GM19099 (cell line): ENCODE results near the gene PARVG.

Source experiments
- POLR2A ChIP-seq: IDR thresholded peaks from 3 replicates; pipeline ENCODE4 v1.6.1; 2011; ENCODE audit warnings: low read depth; ENCODE audit not compliant: insufficient read length; ENCODE audit errors: extremely low read depth

Gene PARVG

DNA sequence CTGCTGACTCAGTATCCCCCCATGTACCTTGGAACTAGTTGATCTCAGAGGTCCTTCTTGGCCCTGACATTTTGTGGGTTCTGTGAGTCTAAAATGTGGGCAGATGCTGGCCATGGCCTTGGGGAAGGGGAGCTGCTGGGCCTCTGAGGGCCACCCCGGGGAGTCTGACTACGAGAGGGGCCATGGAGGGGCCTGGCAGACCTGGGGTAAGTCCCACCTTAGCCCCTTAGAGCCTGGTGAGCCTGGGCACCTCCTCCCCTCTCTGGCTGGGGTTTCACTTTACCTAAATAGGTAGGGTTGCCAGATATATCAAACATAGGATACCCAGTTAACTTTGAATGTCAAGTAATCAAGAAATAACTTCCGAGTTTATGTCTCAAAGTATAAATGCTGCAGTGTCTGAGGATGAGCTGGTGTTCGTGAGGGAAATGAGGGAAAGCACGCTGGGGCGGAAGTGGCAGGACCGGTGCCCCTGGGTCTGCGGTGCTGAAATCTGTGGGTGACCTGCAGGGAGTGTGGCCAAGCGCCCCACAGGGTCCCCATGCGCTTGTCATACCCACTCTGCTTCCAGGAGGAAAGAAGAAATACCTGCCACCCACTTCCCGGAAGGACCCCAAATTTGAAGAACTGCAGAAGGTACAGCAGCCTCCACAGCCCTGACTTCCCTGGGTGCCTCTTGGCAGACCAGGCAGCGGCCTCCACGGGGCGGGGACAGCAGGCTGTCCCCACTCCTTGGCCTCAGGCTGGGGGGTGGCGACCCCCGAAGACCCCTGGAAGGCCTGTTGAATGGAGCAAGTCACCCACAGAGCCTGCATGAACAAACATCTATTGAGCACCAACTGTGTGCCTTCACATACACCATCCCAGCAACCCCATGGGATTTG, 4.8 kb downstream of the PARVG start:
- no peak for TF ChIP-seq POLR2A

DNA sequence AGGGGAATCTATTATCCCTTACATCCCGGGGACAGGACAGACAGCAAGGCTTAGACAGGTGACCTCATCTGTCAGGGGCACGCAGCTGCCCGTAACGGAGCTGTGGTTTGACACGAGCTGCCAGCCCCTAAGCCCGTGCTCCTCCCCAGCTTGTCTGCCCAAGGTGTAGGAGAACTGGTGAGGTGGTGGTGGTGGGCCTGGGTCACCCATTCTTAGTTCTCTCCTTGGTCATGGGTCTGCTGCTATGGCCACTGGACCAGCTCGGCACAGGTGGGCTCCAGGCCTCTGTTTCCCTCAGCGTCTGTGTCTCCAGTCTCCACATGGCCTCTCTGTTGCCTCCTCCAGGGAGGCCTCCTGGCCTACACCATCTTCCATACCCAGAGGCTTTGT, 5.4 kb downstream of the PARVG start:
- TF ChIP-seq POLR2A: no peak

DNA sequence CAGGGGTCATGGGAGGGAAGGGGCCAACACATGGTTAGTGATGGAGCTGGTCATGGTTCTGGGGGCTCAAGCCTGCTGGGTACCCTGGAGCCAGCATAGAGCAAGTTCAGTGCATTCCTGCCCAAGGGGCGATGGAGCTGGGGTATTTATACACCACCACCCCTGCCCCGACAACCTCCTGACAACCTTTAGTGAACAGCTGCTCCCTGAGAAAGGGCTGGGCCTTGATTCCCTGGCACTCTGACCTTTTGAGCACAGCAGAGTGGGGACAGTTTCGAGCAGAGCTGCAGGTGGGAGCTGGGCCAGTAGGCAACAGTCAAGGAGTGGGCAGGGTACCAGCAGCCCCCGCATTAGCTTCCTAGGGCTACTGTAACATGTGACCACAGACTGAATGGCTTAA, 6.0 kb downstream of the PARVG start:
- peak; percentile 15 for TF ChIP-seq POLR2A

DNA sequence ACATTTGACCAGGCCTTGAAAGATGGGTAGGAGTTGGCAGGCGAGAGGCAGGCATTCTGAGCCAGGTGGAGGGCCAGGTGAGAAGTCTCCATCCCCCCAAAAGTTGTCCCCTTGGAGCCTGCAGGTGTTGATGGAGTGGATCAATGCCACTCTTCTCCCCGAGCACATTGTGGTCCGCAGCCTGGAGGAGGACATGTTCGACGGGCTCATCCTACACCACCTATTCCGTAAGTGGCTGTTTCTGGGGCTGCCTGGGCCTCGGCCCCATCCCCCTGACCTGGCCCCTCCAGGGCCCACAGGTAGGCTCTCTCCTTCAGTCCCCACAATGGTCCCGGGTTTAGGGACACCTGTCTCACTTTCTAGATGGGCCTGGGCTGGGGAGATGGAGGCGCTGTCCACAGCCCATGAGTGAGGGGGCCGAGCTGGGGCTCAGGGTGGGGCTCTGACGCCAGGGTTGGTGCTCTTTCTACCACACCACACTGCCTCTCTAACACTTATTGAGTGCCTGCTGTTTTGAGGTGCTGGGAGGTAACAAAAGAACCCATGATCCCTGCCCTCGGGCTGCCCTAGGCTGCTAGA, 7.0 kb downstream of the PARVG start:
- TF ChIP-seq POLR2A: peak; percentile 9

DNA sequence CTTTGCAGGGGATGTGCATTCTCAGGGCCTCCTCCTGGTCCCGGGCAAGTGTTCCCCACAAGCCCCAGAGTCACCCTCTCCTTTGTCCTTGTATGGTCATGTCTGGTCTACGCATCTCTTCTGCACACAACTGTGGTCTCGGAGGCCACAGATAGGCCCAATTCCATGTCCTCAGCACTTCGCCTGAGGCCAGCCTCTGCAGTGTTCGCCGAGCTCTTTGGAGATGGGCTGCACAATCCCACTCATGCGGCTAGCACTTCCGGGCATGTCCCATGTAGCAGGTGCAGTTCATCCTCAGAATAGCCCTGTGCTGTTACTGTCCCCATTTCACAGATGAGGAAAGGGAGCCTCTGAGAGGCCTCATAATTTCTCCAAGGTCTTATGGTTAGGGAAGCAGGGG, 7.6 kb downstream of the PARVG start:
- TF ChIP-seq POLR2A: no peak

DNA sequence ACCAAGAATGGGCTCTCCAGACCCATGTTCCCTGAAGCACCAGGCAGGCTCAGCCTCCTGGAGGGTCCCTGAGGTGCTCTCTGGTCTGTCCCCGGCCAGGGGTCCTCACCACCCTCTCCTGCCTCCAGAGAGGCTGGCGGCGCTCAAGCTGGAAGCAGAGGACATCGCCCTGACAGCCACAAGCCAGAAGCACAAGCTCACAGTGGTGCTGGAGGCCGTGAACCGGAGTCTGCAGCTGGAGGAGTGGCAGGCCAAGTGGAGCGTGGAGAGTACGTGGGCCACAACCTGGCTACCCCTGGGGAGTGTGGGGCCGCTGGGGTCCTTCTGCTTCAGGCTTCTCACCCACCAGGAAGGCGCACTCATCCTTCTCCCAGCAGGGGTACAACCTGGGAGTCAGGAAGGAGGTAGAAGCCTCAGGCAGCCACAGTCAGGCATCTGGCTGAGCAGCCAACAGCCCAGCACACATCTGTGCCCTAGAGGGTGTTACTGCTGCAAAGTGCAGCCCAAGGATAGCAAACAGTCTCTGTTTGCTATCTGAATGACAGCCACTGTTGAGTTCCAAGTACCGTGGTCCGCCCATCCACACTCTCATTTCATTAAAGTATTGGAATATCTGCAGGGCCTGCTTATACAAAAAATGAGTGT, 8.4 kb downstream of the PARVG start:
- TF ChIP-seq POLR2A: no peak

DNA sequence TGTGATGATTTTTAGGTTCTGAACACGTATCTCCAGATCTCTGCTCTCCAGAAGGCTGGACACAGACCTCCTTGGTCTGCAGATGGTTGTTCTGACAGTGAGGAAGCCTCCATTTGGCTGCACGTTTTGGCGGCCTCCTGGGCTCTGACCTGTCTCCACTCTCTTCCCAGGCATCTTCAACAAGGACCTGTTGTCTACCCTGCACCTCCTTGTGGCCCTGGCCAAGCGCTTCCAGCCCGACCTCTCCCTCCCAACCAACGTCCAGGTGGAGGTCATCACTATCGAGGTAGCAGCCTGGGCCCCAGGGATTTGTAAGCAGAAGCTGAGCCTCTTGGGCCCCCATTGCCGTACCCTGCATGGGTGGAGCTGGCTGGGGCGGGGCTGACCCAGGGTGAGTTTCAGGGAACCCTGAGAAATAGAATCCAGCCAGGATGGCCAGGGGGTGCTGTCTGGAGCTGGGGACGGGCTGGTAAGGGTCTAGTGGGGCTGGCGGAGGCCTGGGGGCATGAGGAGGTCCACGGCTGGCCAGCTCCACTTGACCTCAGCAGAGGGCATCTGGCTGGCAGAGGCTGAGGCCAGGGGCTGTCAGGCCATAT, 9.8 kb downstream of the PARVG start:
- TF ChIP-seq POLR2A: no peak

DNA sequence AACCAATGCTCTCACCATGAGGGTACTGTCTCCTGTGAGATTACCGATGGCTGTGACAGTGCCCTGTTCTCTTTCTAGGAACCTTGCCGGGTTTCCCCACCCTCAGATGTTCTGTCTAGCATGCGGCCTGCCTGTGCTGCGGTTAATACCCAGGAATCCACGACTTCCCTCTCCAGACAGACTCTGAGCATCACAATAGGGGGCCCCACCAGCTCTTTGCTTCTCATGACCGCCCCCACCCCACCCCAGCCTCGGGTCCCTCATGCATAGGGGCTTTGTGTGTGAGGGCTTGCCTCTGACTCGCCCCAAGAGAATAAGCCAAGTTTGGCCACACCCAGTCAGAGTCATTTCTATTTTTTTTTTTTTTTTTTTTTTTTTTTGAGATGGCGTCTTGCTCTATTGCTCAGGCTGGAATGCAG, 10.3 kb downstream of the PARVG start:
- no peak for TF ChIP-seq POLR2A

DNA sequence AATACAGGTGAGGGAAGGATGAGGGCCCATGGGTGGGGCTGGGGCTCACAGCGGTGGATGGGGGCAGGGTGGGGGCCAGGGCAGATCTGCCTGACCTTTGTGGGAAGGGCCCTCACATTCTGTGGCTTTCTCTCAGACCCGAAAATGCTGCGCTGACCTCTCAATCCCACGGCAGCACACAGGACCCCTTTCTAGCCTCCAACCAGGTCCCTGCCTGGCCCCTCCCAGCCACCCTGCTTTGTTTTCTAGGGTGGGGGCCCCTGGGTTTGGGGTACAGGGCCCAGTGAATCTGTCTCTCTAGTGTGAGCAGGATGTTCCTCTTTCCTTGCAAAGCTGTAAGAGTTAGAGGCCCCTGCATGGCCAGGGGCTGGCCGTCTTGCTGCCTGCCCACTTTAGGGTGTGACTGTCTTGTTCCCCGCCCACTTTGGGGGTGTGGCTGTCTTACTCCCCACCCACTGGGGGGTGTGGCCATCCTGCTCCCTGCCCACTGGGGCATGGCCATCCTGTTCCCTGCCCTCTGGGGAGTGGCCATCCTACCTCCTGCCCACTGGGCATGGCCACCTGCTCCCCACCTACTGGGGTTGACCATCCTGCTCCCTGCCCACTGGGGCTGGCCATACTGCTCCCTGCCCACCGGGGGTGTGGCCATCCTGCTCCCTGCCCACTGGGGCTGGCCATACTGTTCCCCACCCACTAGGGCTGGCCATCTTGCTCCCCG, 11.5 kb downstream of the PARVG start:
- no peak for TF ChIP-seq POLR2A

DNA sequence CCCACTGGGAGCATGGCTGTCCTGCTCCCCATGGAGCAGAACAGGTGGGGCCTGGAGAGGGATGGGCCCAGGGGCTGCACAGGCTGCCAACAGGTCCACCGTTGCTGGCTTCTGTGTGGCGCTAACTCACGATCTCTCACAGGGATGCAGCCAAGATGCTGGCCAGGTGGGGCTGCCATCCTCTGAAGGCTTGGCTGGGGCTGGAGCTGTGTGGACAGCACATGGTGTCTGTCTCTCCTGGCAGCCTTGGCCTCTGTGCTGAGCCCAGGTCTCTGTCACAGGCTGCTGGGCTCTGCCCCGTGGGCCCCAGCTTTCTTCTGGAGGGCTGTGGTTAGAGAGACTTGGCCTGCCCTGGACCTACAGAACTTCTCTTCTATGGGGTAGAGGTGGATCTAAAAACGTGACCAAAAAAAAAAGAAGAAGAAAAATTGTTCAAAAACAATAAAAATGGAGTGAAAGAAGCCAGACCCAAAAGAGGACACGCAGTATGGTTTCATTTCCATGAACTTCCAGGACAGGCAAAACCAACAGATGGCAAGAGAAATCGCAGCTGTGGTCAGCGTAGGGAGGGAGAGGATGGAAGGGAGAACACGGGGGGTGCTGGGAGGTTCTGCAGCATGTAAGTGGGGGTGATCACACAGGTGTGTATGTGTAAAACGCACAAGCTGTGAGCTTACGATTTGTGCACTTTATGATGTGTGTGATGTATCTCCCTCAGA, 12.2 kb downstream of the PARVG start:
- TF ChIP-seq POLR2A: no peak

DNA sequence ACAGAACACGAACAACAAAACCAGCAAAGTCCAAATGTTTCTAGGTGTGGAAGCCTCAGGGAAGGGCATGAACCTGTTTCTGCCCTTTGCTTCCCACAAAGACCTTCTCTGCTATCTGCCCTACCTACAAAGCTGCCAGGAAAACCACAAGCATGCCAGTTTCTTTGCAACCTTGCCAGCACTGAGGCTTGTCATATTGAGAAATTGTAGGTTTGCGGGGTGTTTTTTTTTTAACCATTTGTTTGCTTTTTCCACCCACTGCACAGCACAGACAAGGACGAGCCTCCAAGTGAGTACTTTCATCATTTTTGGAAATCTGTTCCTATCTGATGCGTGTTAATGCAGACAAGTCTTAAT, 12.8 kb downstream of the PARVG start:
- no peak for TF ChIP-seq POLR2A

DNA sequence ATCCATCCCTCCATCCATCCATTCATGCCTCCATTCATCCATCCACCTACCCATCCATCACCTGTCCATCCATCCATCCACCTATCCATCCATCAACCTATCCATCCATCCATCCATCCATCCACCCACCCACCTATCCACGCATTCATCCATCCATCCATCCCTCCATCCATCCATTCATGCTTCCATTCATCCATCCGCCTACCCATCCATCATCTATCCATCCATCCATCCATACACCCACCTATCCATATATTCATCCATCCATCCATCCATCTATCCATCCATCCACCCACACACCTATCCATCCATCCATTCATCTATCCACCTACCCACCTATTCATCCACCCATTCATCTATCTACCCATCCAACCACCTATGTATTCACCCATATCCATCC, 13.8 kb downstream of the PARVG start:
- TF ChIP-seq POLR2A: no peak

DNA sequence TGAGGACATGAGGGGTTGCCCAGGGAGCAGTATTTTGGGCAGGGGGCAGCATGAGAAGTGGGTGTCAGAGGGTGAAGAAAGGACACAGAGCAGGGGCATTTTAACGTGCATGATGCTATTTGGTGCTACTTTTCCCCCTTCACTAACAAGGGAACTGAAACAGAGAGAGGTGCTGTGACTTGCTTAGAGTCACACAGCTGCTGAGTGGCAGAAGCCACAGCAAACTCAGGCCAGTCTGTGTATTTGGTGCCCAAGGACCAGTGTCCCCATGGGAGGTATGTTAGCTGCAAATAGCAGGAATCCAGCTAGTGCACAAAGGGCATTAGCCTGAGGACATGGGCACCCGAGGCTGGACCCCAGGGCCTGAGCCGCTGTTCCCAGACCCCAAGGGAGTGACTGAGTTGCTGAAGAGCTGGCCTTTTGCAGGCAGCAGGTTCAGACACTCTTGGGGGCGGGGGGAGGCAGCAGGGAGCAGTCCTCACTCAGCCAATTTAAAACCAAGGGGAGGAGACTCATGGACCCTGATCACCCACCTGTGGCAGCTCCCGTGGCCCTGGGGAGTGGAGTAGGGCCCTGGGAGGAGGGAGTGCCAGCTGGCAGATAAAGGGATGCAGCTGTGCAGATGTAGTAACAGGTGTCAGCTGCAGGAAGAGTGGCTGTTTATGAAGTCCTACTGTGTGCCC, 14.6 kb downstream of the PARVG start:
- no peak for TF ChIP-seq POLR2A

DNA sequence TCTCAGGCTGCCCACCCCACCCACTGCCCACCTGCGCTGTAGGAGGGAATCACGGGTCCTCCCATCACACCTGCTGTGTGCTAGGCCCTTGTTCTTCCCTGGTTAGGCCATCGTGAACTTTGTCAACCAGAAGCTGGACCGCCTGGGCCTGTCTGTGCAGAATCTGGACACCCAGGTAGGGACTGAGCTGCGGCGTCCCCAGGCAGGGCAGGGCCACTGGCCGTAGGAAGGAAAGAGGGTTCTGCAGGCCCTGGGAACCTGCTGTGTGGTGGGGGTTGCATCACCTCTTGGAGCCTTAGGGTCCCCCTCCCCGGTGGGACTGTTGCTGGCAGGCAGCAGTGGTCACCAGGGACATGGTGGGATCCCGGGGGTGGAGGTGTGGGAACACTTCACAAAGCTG, 15.5 kb downstream of the PARVG start:
- no peak for TF ChIP-seq POLR2A
